ENCODE results near the gene NPTXR. TPM values are rescaled to one million over a fixed set of nuclear protein-coding genes. Genes with fewer than 3 reads are reported as not detected.

Gene NPTXR
- total and polyA plus RNA-seq, 2 of the 4 experiments (the other 2 are of a cell fraction): 0.36 to 2.2 TPM

- WGBS, 2 experiments (ENCODE audit: extremely low coverage in 2 of 2, insufficient read length in 1 of 2): no CpG with 5 or more reads among the region's 1 CpG
- H2AK5ac ChIP-seq (ENCODE audit: low read depth, low read length): no peak overlapping the region
- H4K5ac ChIP-seq (ENCODE audit: low read depth, low read length): no peak overlapping the region
- no peak overlapping the region for H3K4me2 ChIP-seq (ENCODE audit: low read depth, low read length)
- H3K27ac ChIP-seq (ENCODE audit: insufficient read depth, low read length): no peak overlapping the region
- no peaks in the 10 kb centered on the region for H3K9me1 ChIP-seq (ENCODE audit: insufficient read depth, low read length)
- CTCF ChIA-PET: interaction anchor here (0.8 kb wide), 1 partner anchor 71 kb away, joined by 4 read pairs; no protein-coding TSS in a partner anchor
- no peaks in the 10 kb centered on the region for H3K79me1 ChIP-seq (ENCODE audit: low read depth in 1 of 2, low read length in 2 of 2)
- H4K8ac ChIP-seq (ENCODE audit: low read depth in 2 of 2, low read length in 2 of 2): no peak overlapping the region
- peaks cover 2% of the 10 kb centered on the region; the same call in 1 of the 2 replicates for H3K4me1 ChIP-seq (ENCODE audit: control insufficient read depth, insufficient read depth, low read length)
- peaks cover 21% of the 10 kb centered on the region for H3K27me3 ChIP-seq (ENCODE audit: control insufficient read depth, insufficient read depth, low read length)
- no peak overlapping the region for H3K18ac ChIP-seq (ENCODE audit: low read depth, low read length)
- no peak overlapping the region for H3K9ac ChIP-seq (ENCODE audit: low read depth, low read length)
- BruUV-seq (replicated peaks): no TSS peak
- H3K4me3 ChIP-seq (ENCODE audit: insufficient read depth, low read depth, low read length): no peak overlapping the region
- no peak overlapping the region for H2BK5ac ChIP-seq (ENCODE audit: low read depth, low read length, poor library complexity, severe bottlenecking)
- intact Hi-C loops (cut with micrococcal nuclease): loop anchor here (1.0 to 5.0 kb wide), 2 partner anchors 25 to 52 kb away; no protein-coding TSS in a partner anchor
- no peak overlapping the region for H2BK15ac ChIP-seq (ENCODE audit: low read depth, low read length)
- ATAC-seq (ENCODE audit: low read depth) (no peak), DNase-seq (no peak)
- H4K20me1 ChIP-seq (ENCODE audit: insufficient read depth, low read length): no peaks in the 10 kb centered on the region; the same call in 1 of the 2 replicates
- POLR2A ChIA-PET (ENCODE audit: unreplicated experiment): no interaction called here
- TF ChIP-seq MAFK (IDR thresholded peaks at IDR 0.05; ENCODE audit: low read depth, low read length) (no peak), CHD1 (IDR thresholded peaks at IDR 0.05; ENCODE audit: low read depth, low read length) (no peak), CEBPB (IDR thresholded peaks at IDR 0.05; ENCODE audit: low read depth, low read length) (no peak), MAZ (IDR thresholded peaks at IDR 0.05; ENCODE audit: borderline replicate concordance, low read depth, low read length) (no peak), SMC3 (IDR thresholded peaks at IDR 0.05; ENCODE audit: low read depth, low read length) (no peak), BHLHE40 (IDR thresholded peaks at IDR 0.05; ENCODE audit: low read depth, low read length) (no peak), FOS (IDR thresholded peaks at IDR 0.05; ENCODE audit: low read depth, low read length) (no peak), USF2 (IDR thresholded peaks at IDR 0.05; ENCODE audit: low read depth, low read length) (no peak), POLR2A (IDR thresholded peaks at IDR 0.05; ENCODE audit: low read depth, low read length) (no peak), RAD21 (IDR thresholded peaks at IDR 0.05; ENCODE audit: low read length) (no peak), RFX5 (IDR thresholded peaks at IDR 0.05; ENCODE audit: low read depth, low read length) (no peak), NFE2L2 (IDR thresholded peaks at IDR 0.05; ENCODE audit: low read depth, low read length) (no peak)
- TF ChIP-seq, protein P1, sequence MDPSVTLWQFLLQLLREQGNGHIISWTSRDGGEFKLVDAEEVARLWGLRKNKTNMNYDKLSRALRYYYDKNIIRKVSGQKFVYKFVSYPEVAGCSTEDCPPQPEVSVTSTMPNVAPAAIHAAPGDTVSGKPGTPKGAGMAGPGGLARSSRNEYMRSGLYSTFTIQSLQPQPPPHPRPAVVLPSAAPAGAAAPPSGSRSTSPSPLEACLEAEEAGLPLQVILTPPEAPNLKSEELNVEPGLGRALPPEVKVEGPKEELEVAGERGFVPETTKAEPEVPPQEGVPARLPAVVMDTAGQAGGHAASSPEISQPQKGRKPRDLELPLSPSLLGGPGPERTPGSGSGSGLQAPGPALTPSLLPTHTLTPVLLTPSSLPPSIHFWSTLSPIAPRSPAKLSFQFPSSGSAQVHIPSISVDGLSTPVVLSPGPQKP (IDR thresholded peaks at IDR 0.05; ENCODE audit: borderline replicate concordance, low read depth, low read length): no peak
- TF ChIP-seq, protein P2, sequence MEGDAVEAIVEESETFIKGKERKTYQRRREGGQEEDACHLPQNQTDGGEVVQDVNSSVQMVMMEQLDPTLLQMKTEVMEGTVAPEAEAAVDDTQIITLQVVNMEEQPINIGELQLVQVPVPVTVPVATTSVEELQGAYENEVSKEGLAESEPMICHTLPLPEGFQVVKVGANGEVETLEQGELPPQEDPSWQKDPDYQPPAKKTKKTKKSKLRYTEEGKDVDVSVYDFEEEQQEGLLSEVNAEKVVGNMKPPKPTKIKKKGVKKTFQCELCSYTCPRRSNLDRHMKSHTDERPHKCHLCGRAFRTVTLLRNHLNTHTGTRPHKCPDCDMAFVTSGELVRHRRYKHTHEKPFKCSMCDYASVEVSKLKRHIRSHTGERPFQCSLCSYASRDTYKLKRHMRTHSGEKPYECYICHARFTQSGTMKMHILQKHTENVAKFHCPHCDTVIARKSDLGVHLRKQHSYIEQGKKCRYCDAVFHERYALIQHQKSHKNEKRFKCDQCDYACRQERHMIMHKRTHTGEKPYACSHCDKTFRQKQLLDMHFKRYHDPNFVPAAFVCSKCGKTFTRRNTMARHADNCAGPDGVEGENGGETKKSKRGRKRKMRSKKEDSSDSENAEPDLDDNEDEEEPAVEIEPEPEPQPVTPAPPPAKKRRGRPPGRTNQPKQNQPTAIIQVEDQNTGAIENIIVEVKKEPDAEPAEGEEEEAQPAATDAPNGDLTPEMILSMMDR (conservative IDR thresholded peaks at IDR 0.05; ENCODE audit: low read depth, low read length): no peak
- no peak overlapping the region for H2AK9ac ChIP-seq (replicated peaks; ENCODE audit: low read depth, low read length, poor library complexity)
- H3K36me3 ChIP-seq (ENCODE audit: control insufficient read depth, insufficient read depth, low read length): no peaks in the 10 kb centered on the region
- H2BK20ac ChIP-seq (ENCODE audit: low read depth, low read length): no peak overlapping the region
- no peak overlapping the region for H2AFZ ChIP-seq (replicated peaks; ENCODE audit: low read length, poor library complexity)
- no peak overlapping the region for H3K23ac ChIP-seq (ENCODE audit: low read depth, low read length)
- no peak overlapping the region for H3K4ac ChIP-seq (ENCODE audit: low read depth, low read length)
- dilution Hi-C loops (cut with HindIII; ENCODE audit: low sequenced_read_pairs, unreplicated experiment): no loop called here
- H3K56ac ChIP-seq (ENCODE audit: extremely low read depth, insufficient read depth, low read length): no peak overlapping the region
- no peaks in the 10 kb centered on the region for H3K9me3 ChIP-seq (ENCODE audit: control insufficient read depth, insufficient read depth, low read length)
- in situ Hi-C loops (cut with MboI; ENCODE audit: low sequenced_read_pairs): no loop called here
- no peak overlapping the region for H4K91ac ChIP-seq (ENCODE audit: insufficient read depth, low read depth, low read length)
- H3K14ac ChIP-seq (replicated peaks; ENCODE audit: low read depth, low read length): no peak overlapping the region
- no peak overlapping the region for H2BK120ac ChIP-seq (ENCODE audit: low read depth, low read length)
These were observed 4.1 kb downstream of the NPTXR start for GRCh38 chr22:38839686-38840085.

All from IMR-90 (cell line).